ENCODE measurements around the gene RNF168.

The RNF168 gene

GRCh38 chr3:196502775-196503195 lies 783 bp downstream of the RNF168 start:
- Histone ChIP-seq H3K27me3 (replicated peaks; ENCODE audit: control insufficient read depth, insufficient read depth, low read length, poor library complexity, severe bottlenecking) (no peaks in the 10 kb centered on the region), H3K27ac (ENCODE audit: insufficient read depth, low read length, poor library complexity, severe bottlenecking) (peak overlapping the region; percentile 80), H3K4me3 (ENCODE audit: insufficient read depth, low read depth, low read length, poor library complexity, severe bottlenecking) (peak overlapping the region; percentile 79), H3K4me1 (ENCODE audit: control insufficient read depth, insufficient read depth, low read length, poor library complexity, severe bottlenecking) (peaks cover 12% of the 10 kb centered on the region), H3K36me3 (ENCODE audit: control insufficient read depth, insufficient read depth, low read length) (no peaks in the 10 kb centered on the region), H3K9me3 (ENCODE audit: control insufficient read depth, low read length) (no peaks in the 10 kb centered on the region)
- peak; percentile 59 to 64 (median 61) for DNase-seq

- Histone ChIP-seq H3K9me3 (ENCODE audit: control insufficient read depth, low read length) (no peaks in the 10 kb centered on the region), H3K36me3 (ENCODE audit: control insufficient read depth, insufficient read depth, low read length) (peaks cover 2% of the 10 kb centered on the region), H3K27me3 (replicated peaks; ENCODE audit: control insufficient read depth, insufficient read depth, low read length, poor library complexity, severe bottlenecking) (no peaks in the 10 kb centered on the region), H3K4me1 (ENCODE audit: control insufficient read depth, insufficient read depth, low read length, poor library complexity, severe bottlenecking) (peaks cover 12% of the 10 kb centered on the region), H3K27ac (ENCODE audit: insufficient read depth, low read length, poor library complexity, severe bottlenecking) (peak overlapping the region; percentile 80), H3K4me3 (ENCODE audit: insufficient read depth, low read depth, low read length, poor library complexity, severe bottlenecking) (peak overlapping the region; percentile 79)
- no peak for DNase-seq
These were observed 2.1 kb downstream of the RNF168 start for GRCh38 chr3:196501316-196502044.

- H3K27me3 ChIP-seq (replicated peaks; ENCODE audit: control insufficient read depth, insufficient read depth, low read length, poor library complexity, severe bottlenecking): no peaks in the 10 kb centered on the region
- peaks cover 6% of the 10 kb centered on the region for H3K36me3 ChIP-seq (ENCODE audit: control insufficient read depth, insufficient read depth, low read length)
- DNase-seq: no peak
- H3K4me1 ChIP-seq (ENCODE audit: control insufficient read depth, insufficient read depth, low read length, poor library complexity, severe bottlenecking): peaks cover 12% of the 10 kb centered on the region
- H3K4me3 ChIP-seq (ENCODE audit: insufficient read depth, low read depth, low read length, poor library complexity, severe bottlenecking): peak overlapping the region; percentile 79
- H3K9me3 ChIP-seq (ENCODE audit: control insufficient read depth, low read length): no peaks in the 10 kb centered on the region
- no peak overlapping the region for H3K27ac ChIP-seq (ENCODE audit: insufficient read depth, low read length, poor library complexity, severe bottlenecking)
These were observed 3.6 kb downstream of the RNF168 start for GRCh38 chr3:196499807-196500524.

- DNase-seq: no peak
- Histone ChIP-seq H3K27me3 (replicated peaks; ENCODE audit: control insufficient read depth, insufficient read depth, low read length, poor library complexity, severe bottlenecking) (no peaks in the 10 kb centered on the region), H3K27ac (ENCODE audit: insufficient read depth, low read length, poor library complexity, severe bottlenecking) (no peak overlapping the region), H3K4me1 (ENCODE audit: control insufficient read depth, insufficient read depth, low read length, poor library complexity, severe bottlenecking) (peaks cover 9% of the 10 kb centered on the region), H3K9me3 (ENCODE audit: control insufficient read depth, low read length) (no peaks in the 10 kb centered on the region), H3K36me3 (ENCODE audit: control insufficient read depth, insufficient read depth, low read length) (peaks cover 6% of the 10 kb centered on the region), H3K4me3 (ENCODE audit: insufficient read depth, low read depth, low read length, poor library complexity, severe bottlenecking) (no peak overlapping the region)
These were observed 4.5 kb downstream of the RNF168 start for GRCh38 chr3:196499061-196499460.

- no peaks in the 10 kb centered on the region for H3K9me3 ChIP-seq (ENCODE audit: control insufficient read depth, low read length)
- DNase-seq: no peak
- peaks cover 6% of the 10 kb centered on the region for H3K36me3 ChIP-seq (ENCODE audit: control insufficient read depth, insufficient read depth, low read length)
- H3K27me3 ChIP-seq (replicated peaks; ENCODE audit: control insufficient read depth, insufficient read depth, low read length, poor library complexity, severe bottlenecking): no peaks in the 10 kb centered on the region
- H3K4me1 ChIP-seq (ENCODE audit: control insufficient read depth, insufficient read depth, low read length, poor library complexity, severe bottlenecking): peaks cover 9% of the 10 kb centered on the region
- H3K27ac ChIP-seq (ENCODE audit: insufficient read depth, low read length, poor library complexity, severe bottlenecking): no peak overlapping the region
- no peak overlapping the region for H3K4me3 ChIP-seq (ENCODE audit: insufficient read depth, low read depth, low read length, poor library complexity, severe bottlenecking)
These were observed 5.3 kb downstream of the RNF168 start for GRCh38 chr3:196498297-196498696.

- no peak overlapping the region for H3K4me3 ChIP-seq (ENCODE audit: insufficient read depth, low read depth, low read length, poor library complexity, severe bottlenecking)
- no peaks in the 10 kb centered on the region for H3K9me3 ChIP-seq (ENCODE audit: control insufficient read depth, low read length)
- no peaks in the 10 kb centered on the region for H3K27me3 ChIP-seq (replicated peaks; ENCODE audit: control insufficient read depth, insufficient read depth, low read length, poor library complexity, severe bottlenecking)
- DNase-seq: no peak
- H3K36me3 ChIP-seq (ENCODE audit: control insufficient read depth, insufficient read depth, low read length): peaks cover 6% of the 10 kb centered on the region
- peaks cover 9% of the 10 kb centered on the region for H3K4me1 ChIP-seq (ENCODE audit: control insufficient read depth, insufficient read depth, low read length, poor library complexity, severe bottlenecking)
- H3K27ac ChIP-seq (ENCODE audit: insufficient read depth, low read length, poor library complexity, severe bottlenecking): no peak overlapping the region
These were observed 7.4 kb downstream of the RNF168 start for GRCh38 chr3:196496183-196496582.

- Histone ChIP-seq H3K27ac (ENCODE audit: insufficient read depth, low read length, poor library complexity, severe bottlenecking) (no peak overlapping the region), H3K4me3 (ENCODE audit: insufficient read depth, low read depth, low read length, poor library complexity, severe bottlenecking) (no peak overlapping the region), H3K36me3 (ENCODE audit: control insufficient read depth, insufficient read depth, low read length) (peaks cover 6% of the 10 kb centered on the region), H3K9me3 (ENCODE audit: control insufficient read depth, low read length) (no peaks in the 10 kb centered on the region), H3K4me1 (ENCODE audit: control insufficient read depth, insufficient read depth, low read length, poor library complexity, severe bottlenecking) (peaks cover 2% of the 10 kb centered on the region), H3K27me3 (replicated peaks; ENCODE audit: control insufficient read depth, insufficient read depth, low read length, poor library complexity, severe bottlenecking) (no peaks in the 10 kb centered on the region)
- DNase-seq: no peak
These were observed 10.3 kb downstream of the RNF168 start for GRCh38 chr3:196493292-196493691.

- no peak for DNase-seq
- Histone ChIP-seq H3K27me3 (replicated peaks; ENCODE audit: control insufficient read depth, insufficient read depth, low read length, poor library complexity, severe bottlenecking) (no peaks in the 10 kb centered on the region), H3K4me3 (ENCODE audit: insufficient read depth, low read depth, low read length, poor library complexity, severe bottlenecking) (no peak overlapping the region), H3K4me1 (ENCODE audit: control insufficient read depth, insufficient read depth, low read length, poor library complexity, severe bottlenecking) (peaks cover 2% of the 10 kb centered on the region), H3K36me3 (ENCODE audit: control insufficient read depth, insufficient read depth, low read length) (peaks cover 14% of the 10 kb centered on the region), H3K9me3 (ENCODE audit: control insufficient read depth, low read length) (no peaks in the 10 kb centered on the region), H3K27ac (ENCODE audit: insufficient read depth, low read length, poor library complexity, severe bottlenecking) (no peak overlapping the region)
These were observed 11.5 kb downstream of the RNF168 start for GRCh38 chr3:196492080-196492479.

GRCh38 chr3:196489747-196490146 lies 13.8 kb downstream of the RNF168 start:
- Histone ChIP-seq H3K4me1 (ENCODE audit: control insufficient read depth, insufficient read depth, low read length, poor library complexity, severe bottlenecking) (peaks cover 2% of the 10 kb centered on the region), H3K36me3 (ENCODE audit: control insufficient read depth, insufficient read depth, low read length) (peaks cover 25% of the 10 kb centered on the region), H3K9me3 (ENCODE audit: control insufficient read depth, low read length) (no peaks in the 10 kb centered on the region), H3K27me3 (replicated peaks; ENCODE audit: control insufficient read depth, insufficient read depth, low read length, poor library complexity, severe bottlenecking) (no peaks in the 10 kb centered on the region), H3K27ac (ENCODE audit: insufficient read depth, low read length, poor library complexity, severe bottlenecking) (no peak overlapping the region), H3K4me3 (ENCODE audit: insufficient read depth, low read depth, low read length, poor library complexity, severe bottlenecking) (no peak overlapping the region)
- no peak for DNase-seq

- Histone ChIP-seq H3K4me3 (ENCODE audit: insufficient read depth, low read depth, low read length, poor library complexity, severe bottlenecking) (no peak overlapping the region), H3K27me3 (replicated peaks; ENCODE audit: control insufficient read depth, insufficient read depth, low read length, poor library complexity, severe bottlenecking) (no peaks in the 10 kb centered on the region), H3K9me3 (ENCODE audit: control insufficient read depth, low read length) (no peaks in the 10 kb centered on the region), H3K4me1 (ENCODE audit: control insufficient read depth, insufficient read depth, low read length, poor library complexity, severe bottlenecking) (no peaks in the 10 kb centered on the region), H3K27ac (ENCODE audit: insufficient read depth, low read length, poor library complexity, severe bottlenecking) (no peak overlapping the region), H3K36me3 (ENCODE audit: control insufficient read depth, insufficient read depth, low read length) (peaks cover 53% of the 10 kb centered on the region)
- no peak for DNase-seq
These were observed 17.3 kb downstream of the RNF168 start for GRCh38 chr3:196486263-196486662.
